ENCODE measurements around the gene CEP128. TPM values are rescaled to one million over a fixed set of nuclear protein-coding genes. Genes with fewer than 3 reads are reported as not detected.
A peak's percentile ranks its signal among the peaks of the same experiment; 100 is the strongest.

Gene CEP128
- total RNA-seq, 2 experiments from 2014 or later, result 71.9 to 137 TPM

GRCh38 chr14:80850197-80850814 is 91.2 kb downstream of the CEP128 start:
- Histone ChIP-seq H3K27ac (ENCODE audit: low read depth, low read length, poor library complexity, severe bottlenecking) (no peak overlapping the region), H3K79me2 (ENCODE audit: insufficient read depth, low read depth, low read length) (no peaks in the 10 kb centered on the region), H3K36me3 (ENCODE audit: insufficient read depth, low read length) (peaks cover 24% of the 10 kb centered on the region), H3K9me3 (ENCODE audit: low read length) (no peaks in the 10 kb centered on the region), H4K20me1 (ENCODE audit: insufficient read depth, low read length) (no peaks in the 10 kb centered on the region), H3K4me1 (ENCODE audit: insufficient read depth, low read length, poor library complexity, severe bottlenecking) (no peaks in the 10 kb centered on the region), H3K9me2 (ENCODE audit: insufficient read depth, low read length) (no peaks in the 10 kb centered on the region), H3K4me3 (ENCODE audit: low read depth, low read length, poor library complexity, severe bottlenecking) (no peak overlapping the region), H3K4me2 (ENCODE audit: low read length) (no peak overlapping the region), H2AFZ (ENCODE audit: low read length) (no peak overlapping the region)
- DNase-seq (ENCODE audit: low spot score), result peak; percentile 41
- BruUV-seq (replicated peaks), result no TSS peak
- intact Hi-C loops (cut with micrococcal nuclease; ENCODE audit: unreplicated experiment), result loop anchor here (10.0 kb wide), 1 partner anchor 134 kb away; no protein-coding TSS in a partner anchor
- CTCF ChIA-PET (ENCODE audit: unreplicated experiment), result no interaction called here
- POLR2A ChIA-PET, result interaction anchor here (0.6 kb wide), 1 partner anchor 10 kb away, joined by 3 read pairs; no protein-coding TSS in a partner anchor
- TF ChIP-seq CTCF (conservative IDR thresholded peaks at IDR 0.05; ENCODE audit: low read length) (peak; percentile 91), EZH2phosphoT487 (IDR thresholded peaks at IDR 0.05; ENCODE audit: borderline replicate concordance, low read depth, low read length) (no peak)

GRCh38 chr14:80847070-80847469 is 94.5 kb downstream of the CEP128 start:
- H3K4me3 ChIP-seq (ENCODE audit: low read depth, low read length, poor library complexity, severe bottlenecking), result no peak overlapping the region
- no peaks in the 10 kb centered on the region for H3K9me3 ChIP-seq (ENCODE audit: low read length)
- no peaks in the 10 kb centered on the region for H4K20me1 ChIP-seq (ENCODE audit: insufficient read depth, low read length)
- no peaks in the 10 kb centered on the region for H3K36me3 ChIP-seq (ENCODE audit: insufficient read depth, low read length)
- ChIA-PET POLR2A (interaction anchor here (0.7 to 1.4 kb wide), 3 partner anchors 8 to 56 kb away, joined by 3 to 4 read pairs (median 4); no protein-coding TSS in a partner anchor), CTCF (ENCODE audit: unreplicated experiment) (no interaction called here)
- no peak overlapping the region for H3K4me2 ChIP-seq (ENCODE audit: low read length)
- no peak for DNase-seq (ENCODE audit: low spot score)
- no peaks in the 10 kb centered on the region for H3K79me2 ChIP-seq (ENCODE audit: insufficient read depth, low read depth, low read length)
- TF ChIP-seq EZH2phosphoT487 (IDR thresholded peaks at IDR 0.05; ENCODE audit: borderline replicate concordance, low read depth, low read length) (no peak), CTCF (conservative IDR thresholded peaks at IDR 0.05; ENCODE audit: low read length) (no peak)
- intact Hi-C loops (cut with micrococcal nuclease; ENCODE audit: unreplicated experiment), result loop anchor here (10.0 kb wide), 1 partner anchor 632 kb away; the partner anchor contains the start of gene DIO2
- BruUV-seq (replicated peaks), result no TSS peak
- no peaks in the 10 kb centered on the region for H3K4me1 ChIP-seq (ENCODE audit: insufficient read depth, low read length, poor library complexity, severe bottlenecking)
- no peaks in the 10 kb centered on the region for H3K9me2 ChIP-seq (ENCODE audit: insufficient read depth, low read length)
- H3K27ac ChIP-seq (ENCODE audit: low read depth, low read length, poor library complexity, severe bottlenecking), result no peak overlapping the region
- no peak overlapping the region for H2AFZ ChIP-seq (ENCODE audit: low read length)

GRCh38 chr14:80845856-80846255 is 95.7 kb downstream of the CEP128 start:
- Histone ChIP-seq H3K9me3 (ENCODE audit: low read length) (no peaks in the 10 kb centered on the region), H3K4me3 (ENCODE audit: low read depth, low read length, poor library complexity, severe bottlenecking) (no peak overlapping the region), H3K9me2 (ENCODE audit: insufficient read depth, low read length) (no peaks in the 10 kb centered on the region), H2AFZ (ENCODE audit: low read length) (no peak overlapping the region), H3K27ac (ENCODE audit: low read depth, low read length, poor library complexity, severe bottlenecking) (no peak overlapping the region), H3K4me1 (ENCODE audit: insufficient read depth, low read length, poor library complexity, severe bottlenecking) (no peaks in the 10 kb centered on the region), H3K4me2 (ENCODE audit: low read length) (no peak overlapping the region), H4K20me1 (ENCODE audit: insufficient read depth, low read length) (no peaks in the 10 kb centered on the region), H3K79me2 (ENCODE audit: insufficient read depth, low read depth, low read length) (no peaks in the 10 kb centered on the region), H3K36me3 (ENCODE audit: insufficient read depth, low read length) (no peaks in the 10 kb centered on the region)
- no peak for TF ChIP-seq CTCF (conservative IDR thresholded peaks at IDR 0.05; ENCODE audit: low read length)
- no peak for TF ChIP-seq EZH2phosphoT487 (IDR thresholded peaks at IDR 0.05; ENCODE audit: borderline replicate concordance, low read depth, low read length)
- intact Hi-C loops (cut with micrococcal nuclease; ENCODE audit: unreplicated experiment), result loop anchor here (10.0 kb wide), 1 partner anchor 631 kb away; the partner anchor contains the start of gene DIO2
- POLR2A ChIA-PET, result no interaction called here
- no peak for DNase-seq (ENCODE audit: low spot score)
- no TSS peak for BruUV-seq (replicated peaks)
- CTCF ChIA-PET (ENCODE audit: unreplicated experiment), result no interaction called here

Data from OCI-LY7 (cell line).